Measurements from ENCODE around the gene CLEC16A. TPM values are rescaled to one million over a fixed set of nuclear protein-coding genes. Genes with fewer than 3 reads are reported as not detected.

The CLEC16A gene
- total and polyA plus RNA-seq, 9 donors, result 11.5 to 18.3 (median 14.9) TPM

DNA sequence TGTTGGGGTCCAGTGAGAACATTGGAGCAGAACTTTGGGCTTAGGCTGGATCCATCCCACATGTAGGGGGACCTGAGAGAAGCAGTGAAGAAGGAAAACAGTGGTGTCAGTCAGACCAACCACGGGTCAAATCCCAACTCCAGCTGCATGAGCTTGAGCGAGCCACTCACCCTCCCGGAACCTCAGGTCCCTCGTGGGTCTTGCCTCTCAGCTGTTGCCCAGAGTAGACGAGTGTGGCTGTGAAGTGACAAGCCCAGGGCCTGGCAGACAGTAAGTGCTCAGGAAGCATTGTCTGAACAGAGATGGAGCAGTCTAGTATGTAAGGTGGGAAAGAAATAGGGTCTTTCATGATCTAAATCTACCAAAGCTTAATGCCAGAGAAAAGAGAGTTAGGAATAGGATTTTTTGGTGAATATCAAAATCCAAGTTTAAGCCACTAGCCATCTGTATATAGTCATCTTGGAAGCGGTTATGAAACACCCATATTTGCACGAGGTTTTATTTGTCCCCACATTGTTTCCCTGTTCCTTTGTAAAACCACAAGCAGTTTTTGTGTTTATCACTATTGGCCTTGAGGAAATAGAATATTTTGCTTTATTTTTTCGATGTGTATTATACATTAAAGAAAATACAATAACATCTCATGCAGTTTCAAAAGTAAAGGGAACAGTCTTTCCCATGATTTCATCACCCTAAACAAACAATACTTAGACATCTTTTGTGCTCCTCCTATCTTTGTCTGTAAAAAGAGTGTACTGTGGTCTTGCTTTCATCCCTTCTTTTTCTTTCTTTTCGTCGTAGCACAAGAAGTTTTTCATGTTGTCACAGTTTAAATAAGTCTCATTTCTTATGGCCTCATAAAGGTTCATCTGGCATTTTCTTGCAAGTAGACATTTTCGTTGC lies 112.0 kb downstream of the CLEC16A start:
- no peak overlapping the region for H3K27ac ChIP-seq (ENCODE audit: low read length)
- H3K27me3 ChIP-seq (ENCODE audit: control insufficient read depth, insufficient read depth, low read length), result no peaks in the 10 kb centered on the region
- H3K4me3 ChIP-seq (ENCODE audit: low read length), result no peak overlapping the region
- peaks cover 30% of the 10 kb centered on the region for H3K36me3 ChIP-seq (ENCODE audit: control insufficient read depth, insufficient read depth, low read length)
- 54% methylated on average over 5 of the region's 11 CpGs for WGBS (ENCODE audit: insufficient coverage)
- no peak for DNase-seq
- peaks cover 10% of the 10 kb centered on the region for H3K4me1 ChIP-seq (ENCODE audit: control insufficient read depth, insufficient read depth, low read length)
- H3K9me3 ChIP-seq (replicated peaks; ENCODE audit: control insufficient read depth, low read depth, low read length), result no peaks in the 10 kb centered on the region

DNA sequence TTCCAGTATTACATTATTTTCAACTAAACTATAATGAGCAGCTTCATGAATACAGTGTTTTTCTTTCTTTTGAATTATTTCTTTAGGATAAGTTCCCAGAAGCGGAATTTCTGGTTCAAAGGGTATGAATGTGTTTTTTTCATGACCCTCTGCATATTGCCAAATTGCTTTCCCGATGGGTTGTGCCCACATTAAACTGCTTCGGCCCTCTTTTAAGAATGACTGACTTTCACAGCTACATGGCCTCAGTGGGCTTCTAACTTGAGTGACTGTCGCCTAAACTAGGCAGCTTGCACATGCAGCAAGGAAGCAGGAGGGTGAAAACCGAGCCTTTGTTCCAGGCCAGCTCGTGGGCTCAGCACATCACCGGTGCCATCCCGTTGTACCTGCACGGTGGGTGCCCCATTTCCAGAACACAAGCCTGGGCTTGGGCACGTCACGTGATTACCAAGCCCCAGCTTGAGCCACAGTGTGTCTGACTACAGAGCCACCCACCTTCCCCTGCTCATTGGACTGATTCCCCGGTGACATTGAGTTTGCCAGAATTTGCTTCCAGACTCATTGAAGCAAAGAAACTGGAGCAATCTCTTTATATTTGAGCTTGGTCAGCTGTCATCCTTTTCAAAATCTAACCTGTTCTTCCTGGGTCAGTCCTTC lies 112.8 kb downstream of the CLEC16A start:
- Histone ChIP-seq H3K27ac (ENCODE audit: low read length) (no peak overlapping the region), H3K4me3 (ENCODE audit: low read length) (no peak overlapping the region), H3K9me3 (replicated peaks; ENCODE audit: control insufficient read depth, low read depth, low read length) (no peaks in the 10 kb centered on the region), H3K36me3 (ENCODE audit: control insufficient read depth, insufficient read depth, low read length) (peaks cover 30% of the 10 kb centered on the region), H3K27me3 (ENCODE audit: control insufficient read depth, insufficient read depth, low read length) (no peaks in the 10 kb centered on the region), H3K4me1 (ENCODE audit: control insufficient read depth, insufficient read depth, low read length) (peaks cover 10% of the 10 kb centered on the region)
- no peak for DNase-seq
- 86% methylated on average over 10 of the region's 12 CpGs for WGBS (ENCODE audit: insufficient coverage)

DNA sequence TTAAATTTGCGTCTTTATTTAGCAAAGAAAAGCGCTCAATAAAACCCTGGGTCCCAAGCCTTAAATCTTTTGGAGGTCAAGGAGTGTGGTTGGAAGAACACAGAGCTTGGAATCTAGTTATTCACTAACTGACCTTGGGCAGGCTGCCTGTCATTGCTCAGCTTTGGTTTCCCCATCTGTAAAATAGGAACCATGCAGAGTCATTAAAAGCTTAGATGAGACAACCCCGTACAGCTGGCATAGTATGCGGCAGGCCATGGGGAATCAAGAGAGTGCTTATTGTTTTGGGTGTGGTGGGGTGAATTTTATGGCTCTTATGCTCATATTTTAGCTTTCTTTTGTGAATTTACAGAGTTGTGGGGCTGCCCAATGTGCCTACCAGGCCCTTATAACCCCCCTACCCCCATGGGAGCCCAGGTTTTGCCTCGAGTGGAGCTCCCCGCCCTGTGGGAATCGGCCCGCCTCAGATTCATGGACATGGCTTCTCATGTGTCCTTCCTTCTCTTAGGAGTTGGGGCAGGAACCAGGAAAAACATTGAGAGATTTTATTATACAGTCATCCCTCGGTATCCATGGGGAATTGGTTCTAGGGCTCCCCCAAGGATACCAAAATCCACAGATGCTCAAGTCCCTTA lies 113.5 kb downstream of the CLEC16A start:
- WGBS (ENCODE audit: insufficient coverage), result 84% methylated on average over 7 of the region's 9 CpGs
- no peaks in the 10 kb centered on the region for H3K27me3 ChIP-seq (ENCODE audit: control insufficient read depth, insufficient read depth, low read length)
- H3K4me1 ChIP-seq (ENCODE audit: control insufficient read depth, insufficient read depth, low read length), result peaks cover 10% of the 10 kb centered on the region
- peaks cover 30% of the 10 kb centered on the region for H3K36me3 ChIP-seq (ENCODE audit: control insufficient read depth, insufficient read depth, low read length)
- no peak for DNase-seq
- H3K4me3 ChIP-seq (ENCODE audit: low read length), result no peak overlapping the region
- no peak overlapping the region for H3K27ac ChIP-seq (ENCODE audit: low read length)
- no peaks in the 10 kb centered on the region for H3K9me3 ChIP-seq (replicated peaks; ENCODE audit: control insufficient read depth, low read depth, low read length)

DNA sequence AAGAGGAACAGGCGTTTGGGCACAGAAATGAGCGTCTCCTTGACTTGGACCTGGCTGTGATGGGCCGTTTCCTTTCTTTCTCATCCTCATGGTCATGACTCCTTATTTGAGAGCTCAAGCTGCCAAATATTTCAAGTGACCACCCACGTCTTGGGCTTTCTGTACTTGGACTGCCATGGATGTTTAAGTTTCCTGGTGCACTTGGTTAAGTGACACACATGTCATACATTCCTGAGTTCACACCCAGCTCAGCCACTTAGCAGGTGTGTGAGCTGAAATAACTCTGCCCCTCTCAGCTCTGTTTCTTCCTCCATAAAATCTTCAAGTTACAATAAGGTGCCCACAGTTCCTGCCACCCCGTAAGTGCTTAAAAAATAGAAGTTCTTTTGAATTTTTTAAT lies 114.5 kb downstream of the CLEC16A start:
- WGBS (ENCODE audit: insufficient coverage), result 64% methylated on average over 4 of the region's 5 CpGs
- H3K4me1 ChIP-seq (ENCODE audit: control insufficient read depth, insufficient read depth, low read length), result peaks cover 10% of the 10 kb centered on the region
- H3K9me3 ChIP-seq (replicated peaks; ENCODE audit: control insufficient read depth, low read depth, low read length), result no peaks in the 10 kb centered on the region
- H3K36me3 ChIP-seq (ENCODE audit: control insufficient read depth, insufficient read depth, low read length), result peaks cover 26% of the 10 kb centered on the region
- DNase-seq, result peak; percentile 27
- peak overlapping the region; percentile 51 for H3K27ac ChIP-seq (ENCODE audit: low read length)
- no peak overlapping the region for H3K4me3 ChIP-seq (ENCODE audit: low read length)
- H3K27me3 ChIP-seq (ENCODE audit: control insufficient read depth, insufficient read depth, low read length), result no peaks in the 10 kb centered on the region

- peak overlapping the region; percentile 47 for H3K27ac ChIP-seq (ENCODE audit: low read length)
- WGBS (ENCODE audit: insufficient coverage), result 100% methylated on average over 2 of the region's 4 CpGs
- no peaks in the 10 kb centered on the region for H3K27me3 ChIP-seq (ENCODE audit: control insufficient read depth, insufficient read depth, low read length)
- DNase-seq, result no peak
- peaks cover 7% of the 10 kb centered on the region for H3K4me1 ChIP-seq (ENCODE audit: control insufficient read depth, insufficient read depth, low read length)
- no peaks in the 10 kb centered on the region for H3K9me3 ChIP-seq (replicated peaks; ENCODE audit: control insufficient read depth, low read depth, low read length)
- no peak overlapping the region for H3K4me3 ChIP-seq (ENCODE audit: low read length)
- peaks cover 26% of the 10 kb centered on the region for H3K36me3 ChIP-seq (ENCODE audit: control insufficient read depth, insufficient read depth, low read length)
Measured at GRCh38 chr16:11059588-11059987, 115.2 kb downstream of the CLEC16A start.

DNA sequence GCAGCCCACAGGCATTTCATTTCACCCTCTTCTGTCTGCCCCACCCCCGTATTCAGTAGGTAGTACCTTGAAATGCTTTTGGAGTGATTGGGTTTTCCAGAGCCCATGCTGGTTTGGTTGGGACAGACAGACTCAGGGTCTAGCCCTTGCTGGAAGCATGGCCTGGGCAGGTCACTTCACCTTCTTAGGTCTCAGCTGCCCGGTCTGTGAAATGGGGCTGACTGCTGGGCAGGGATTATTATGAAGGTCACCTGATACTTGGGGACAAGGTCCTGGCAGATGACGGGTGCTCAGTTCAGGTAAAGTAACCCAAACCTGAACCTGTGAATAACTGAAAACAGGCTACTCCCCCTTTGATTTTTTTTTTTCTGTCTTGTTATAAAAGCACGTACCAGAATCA lies 116.0 kb downstream of the CLEC16A start:
- Histone ChIP-seq H3K27ac (ENCODE audit: low read length) (no peak overlapping the region), H3K4me3 (ENCODE audit: low read length) (no peak overlapping the region), H3K4me1 (ENCODE audit: control insufficient read depth, insufficient read depth, low read length) (peaks cover 7% of the 10 kb centered on the region), H3K9me3 (replicated peaks; ENCODE audit: control insufficient read depth, low read depth, low read length) (no peaks in the 10 kb centered on the region), H3K27me3 (ENCODE audit: control insufficient read depth, insufficient read depth, low read length) (no peaks in the 10 kb centered on the region), H3K36me3 (ENCODE audit: control insufficient read depth, insufficient read depth, low read length) (peaks cover 28% of the 10 kb centered on the region)
- DNase-seq, result no peak
- 80% methylated on average over 1 of the region's 4 CpGs for WGBS (ENCODE audit: insufficient coverage)

DNA sequence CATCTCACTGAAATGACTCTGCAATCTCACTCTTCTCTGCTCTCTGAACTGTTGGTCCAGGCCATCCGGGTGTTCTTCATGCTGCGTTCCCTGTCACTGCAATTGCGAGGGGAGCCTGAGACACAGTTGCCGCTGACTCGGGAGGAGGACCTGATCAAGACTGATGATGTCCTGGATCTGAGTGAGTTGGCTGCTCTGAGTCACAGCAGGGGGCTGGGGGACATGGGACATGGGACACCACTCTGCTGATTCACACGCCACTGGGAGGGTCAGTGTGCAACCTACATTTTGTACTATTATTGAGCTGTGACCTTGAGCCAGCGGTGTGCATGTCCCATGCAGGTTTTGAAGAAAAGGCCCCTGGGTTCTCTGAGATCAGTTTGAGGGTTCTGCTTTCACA lies 116.5 kb downstream of the CLEC16A start:
- H3K36me3 ChIP-seq (ENCODE audit: control insufficient read depth, insufficient read depth, low read length), result peaks cover 33% of the 10 kb centered on the region
- no peak overlapping the region for H3K27ac ChIP-seq (ENCODE audit: low read length)
- WGBS (ENCODE audit: insufficient coverage), result 89% methylated on average over 4 of the region's 7 CpGs
- no peak overlapping the region for H3K4me3 ChIP-seq (ENCODE audit: low read length)
- H3K9me3 ChIP-seq (replicated peaks; ENCODE audit: control insufficient read depth, low read depth, low read length), result no peaks in the 10 kb centered on the region
- no peaks in the 10 kb centered on the region for H3K27me3 ChIP-seq (ENCODE audit: control insufficient read depth, insufficient read depth, low read length)
- DNase-seq, result no peak
- H3K4me1 ChIP-seq (ENCODE audit: control insufficient read depth, insufficient read depth, low read length), result peaks cover 7% of the 10 kb centered on the region

DNA sequence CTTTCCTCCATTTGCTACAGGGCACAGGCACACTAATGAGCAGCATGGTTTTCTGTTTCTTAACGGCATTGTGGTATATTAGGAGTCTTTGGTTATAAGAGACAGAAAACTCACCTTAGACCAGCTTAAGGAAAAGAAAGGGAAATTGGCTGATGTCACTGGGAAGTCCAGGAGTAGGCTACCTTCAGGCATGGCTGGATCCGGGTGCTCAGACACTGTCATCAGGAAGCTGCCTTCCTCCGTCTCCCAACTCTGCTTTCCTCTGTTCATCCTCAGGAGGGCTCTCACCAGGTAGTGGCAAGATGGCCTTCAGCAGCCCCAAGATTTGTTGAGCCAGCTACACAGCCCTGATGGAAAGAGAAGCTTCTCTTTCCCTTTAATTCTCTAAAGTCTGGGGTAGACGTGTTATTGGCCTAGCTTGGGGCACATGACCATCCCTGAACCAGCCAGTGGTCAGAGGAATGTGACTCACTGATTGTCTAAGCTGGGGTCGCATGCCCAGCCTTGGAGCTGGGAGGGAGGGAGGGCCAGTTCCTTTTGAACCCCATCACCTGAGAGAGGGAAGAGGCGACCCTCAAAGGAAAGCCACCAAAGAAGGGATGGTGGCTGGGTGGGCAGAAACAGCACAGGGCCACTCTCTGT lies 117.4 kb downstream of the CLEC16A start:
- H3K27ac ChIP-seq (ENCODE audit: low read length), result no peak overlapping the region
- peaks cover 38% of the 10 kb centered on the region for H3K36me3 ChIP-seq (ENCODE audit: control insufficient read depth, insufficient read depth, low read length)
- H3K4me3 ChIP-seq (ENCODE audit: low read length), result no peak overlapping the region
- no peaks in the 10 kb centered on the region for H3K27me3 ChIP-seq (ENCODE audit: control insufficient read depth, insufficient read depth, low read length)
- peaks cover 7% of the 10 kb centered on the region for H3K4me1 ChIP-seq (ENCODE audit: control insufficient read depth, insufficient read depth, low read length)
- 93% methylated on average over 3 of the region's 6 CpGs for WGBS (ENCODE audit: insufficient coverage)
- DNase-seq, result no peak
- no peaks in the 10 kb centered on the region for H3K9me3 ChIP-seq (replicated peaks; ENCODE audit: control insufficient read depth, low read depth, low read length)

GRCh38 chr16:11063448-11064201 lies 119.3 kb downstream of the CLEC16A start:
- no peak for DNase-seq
- H3K27ac ChIP-seq (ENCODE audit: low read length), result no peak overlapping the region
- no peaks in the 10 kb centered on the region for H3K9me3 ChIP-seq (replicated peaks; ENCODE audit: control insufficient read depth, low read depth, low read length)
- 50% methylated on average over 6 of the region's 8 CpGs for WGBS (ENCODE audit: insufficient coverage)
- H3K27me3 ChIP-seq (ENCODE audit: control insufficient read depth, insufficient read depth, low read length), result no peaks in the 10 kb centered on the region
- H3K4me1 ChIP-seq (ENCODE audit: control insufficient read depth, insufficient read depth, low read length), result peaks cover 3% of the 10 kb centered on the region
- peaks cover 35% of the 10 kb centered on the region for H3K36me3 ChIP-seq (ENCODE audit: control insufficient read depth, insufficient read depth, low read length)
- H3K4me3 ChIP-seq (ENCODE audit: low read length), result no peak overlapping the region

Data from muscle of leg (tissue), 11 donors.